Ovary (tissue), 3 donors: Measurements from ENCODE around the gene BRI3.

Experiments
- CTCF ChIP-seq, 3 donors: fragments of 450-650 bp in 2 of 3; fragments of 200-600 bp in 1 of 3; IDR thresholded peaks; one replicate each; pipeline versions ENCODE4 v1.5.1 to v1.8.0; 2016 to 2022; ENCODE audit warnings: antibody characterized with exemption in 3 of 3, mild to moderate bottlenecking in 1 of 3
- EP300 ChIP-seq: sonication (generic); formaldehyde crosslinking; IDR thresholded peaks from one replicate; pipeline ENCODE4 v1.6.1; 2017; ENCODE audit warnings: antibody characterized with exemption
- POLR2A ChIP-seq: fragments of 450-650 bp; IDR thresholded peaks from one replicate; pipeline ENCODE4 v1.6.1; 2017; ENCODE audit warnings: antibody characterized with exemption, mild to moderate bottlenecking, moderate library complexity
- donor health status: DM: no; HTN: no; CAD: no.

- TF ChIP-seq CTCF (IDR thresholded peaks at IDR 0.05) (no peak), POLR2A (no peak), EP300 (no peak)
These were observed 16.3 kb downstream of the BRI3 start for GRCh38 chr7:98297626-98298286.
